ENCODE data around the gene ADAMTSL1. TPM values are rescaled to one million over a fixed set of nuclear protein-coding genes. Genes with fewer than 3 reads are reported as not detected.

Gene ADAMTSL1
- total RNA-seq, 4 donors from 2014 or later, result 0.32 to 2.3 (median 1.3) TPM

- TF ChIP-seq POLR2A (IDR thresholded peaks at IDR 0.05) (no peak), CTCF (IDR thresholded peaks at IDR 0.05) (no peak), POLR2AphosphoS5 (IDR thresholded peaks at IDR 0.05) (no peak), EP300 (IDR thresholded peaks at IDR 0.05) (no peak)
- H3K27ac ChIP-seq, result no peak overlapping the region
- no peak for DNase-seq (ENCODE audit: low spot score in 2 of 2)
- H3K4me1 ChIP-seq, result peaks cover 3% of the 10 kb centered on the region
- no peaks in the 10 kb centered on the region for H3K36me3 ChIP-seq
- WGBS, result 72% methylated on average over 3 of the region's 3 CpGs
- H3K9me3 ChIP-seq, result no peaks in the 10 kb centered on the region
- no peaks in the 10 kb centered on the region for H3K27me3 ChIP-seq
- no peak overlapping the region for H3K4me3 ChIP-seq
Measured at GRCh38 chr9:18848657-18849056, 374.7 kb downstream of the ADAMTSL1 start.

GRCh38 chr9:18849270-18849669 lies 375.3 kb downstream of the ADAMTSL1 start:
- TF ChIP-seq POLR2A (IDR thresholded peaks at IDR 0.05), result no peak
- TF ChIP-seq CTCF (IDR thresholded peaks at IDR 0.05), result no peak
- TF ChIP-seq EP300 (IDR thresholded peaks at IDR 0.05), result no peak
- no peak for TF ChIP-seq POLR2AphosphoS5 (IDR thresholded peaks at IDR 0.05)
- 75% methylated on average over 6 of the region's 6 CpGs for WGBS
- no peak for DNase-seq (ENCODE audit: low spot score in 2 of 2)

GRCh38 chr9:18849890-18850677 lies 376.1 kb downstream of the ADAMTSL1 start:
- H3K36me3 ChIP-seq, result no peaks in the 10 kb centered on the region
- no peaks in the 10 kb centered on the region for H3K27me3 ChIP-seq
- WGBS, result 87% methylated on average over 4 of the region's 4 CpGs
- no peak for DNase-seq (ENCODE audit: low spot score in 2 of 2)
- no peak for TF ChIP-seq CTCF (IDR thresholded peaks at IDR 0.05)
- no peak for TF ChIP-seq EP300 (IDR thresholded peaks at IDR 0.05)
- TF ChIP-seq POLR2A (IDR thresholded peaks at IDR 0.05), result no peak
- no peaks in the 10 kb centered on the region for H3K9me3 ChIP-seq
- H3K4me1 ChIP-seq, result peaks cover 3% of the 10 kb centered on the region
- no peak overlapping the region for H3K4me3 ChIP-seq
- H3K27ac ChIP-seq, result no peak overlapping the region

More at GRCh38 chr9:18849270-18849669, 375.3 kb downstream of the ADAMTSL1 start:
- H3K9me3 ChIP-seq, result no peaks in the 10 kb centered on the region
- no peaks in the 10 kb centered on the region for H3K27me3 ChIP-seq
- peaks cover 3% of the 10 kb centered on the region for H3K4me1 ChIP-seq
- H3K36me3 ChIP-seq, result no peaks in the 10 kb centered on the region
- no peak overlapping the region for H3K27ac ChIP-seq
- no peak overlapping the region for H3K4me3 ChIP-seq

DNA sequence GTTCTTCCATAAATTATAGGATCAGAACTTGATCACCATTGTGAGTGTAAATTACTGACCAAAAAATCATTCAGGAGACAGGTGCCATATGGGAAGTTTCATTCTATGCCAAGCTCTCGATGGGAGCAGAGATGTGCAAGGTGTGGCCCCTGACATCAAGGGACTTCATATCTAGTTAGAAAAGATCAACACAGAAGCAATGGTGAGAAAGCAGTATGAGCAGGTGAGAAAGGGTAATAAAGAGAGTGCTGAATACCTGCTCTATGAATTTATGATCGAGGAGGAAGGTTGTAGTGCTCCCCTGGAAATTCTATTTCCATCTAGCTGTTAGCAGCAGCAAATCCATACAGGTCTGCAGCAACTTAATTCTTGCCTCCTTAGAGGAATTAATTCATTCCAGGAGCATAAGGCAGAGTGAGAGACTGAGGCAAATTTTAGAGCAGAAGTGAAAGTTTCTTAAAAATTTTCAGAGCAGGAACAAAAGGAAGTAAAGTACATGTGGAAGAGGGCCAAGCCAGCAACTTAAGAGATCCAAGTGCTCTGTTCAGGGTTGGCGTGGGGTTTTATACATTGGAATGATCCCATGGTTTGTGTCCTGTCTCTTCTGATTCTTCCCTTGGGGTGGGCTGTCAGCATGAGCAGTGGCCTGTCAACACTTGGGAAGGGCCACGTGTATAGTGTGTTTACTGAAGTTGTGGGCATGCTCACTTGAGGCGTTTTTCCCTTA lies 377.3 kb downstream of the ADAMTSL1 start:
- 68% methylated on average over 5 of the region's 5 CpGs for WGBS
- no peak for DNase-seq (ENCODE audit: low spot score in 2 of 2)
- no peak overlapping the region for H3K27ac ChIP-seq
- no peak overlapping the region for H3K4me3 ChIP-seq
- TF ChIP-seq POLR2A (IDR thresholded peaks at IDR 0.05) (no peak), CTCF (IDR thresholded peaks at IDR 0.05) (no peak), POLR2AphosphoS5 (IDR thresholded peaks at IDR 0.05) (no peak), EP300 (IDR thresholded peaks at IDR 0.05) (no peak)
- H3K27me3 ChIP-seq, result no peaks in the 10 kb centered on the region
- no peaks in the 10 kb centered on the region for H3K9me3 ChIP-seq
- no peaks in the 10 kb centered on the region for H3K36me3 ChIP-seq
- peaks cover 3% of the 10 kb centered on the region for H3K4me1 ChIP-seq

DNA sequence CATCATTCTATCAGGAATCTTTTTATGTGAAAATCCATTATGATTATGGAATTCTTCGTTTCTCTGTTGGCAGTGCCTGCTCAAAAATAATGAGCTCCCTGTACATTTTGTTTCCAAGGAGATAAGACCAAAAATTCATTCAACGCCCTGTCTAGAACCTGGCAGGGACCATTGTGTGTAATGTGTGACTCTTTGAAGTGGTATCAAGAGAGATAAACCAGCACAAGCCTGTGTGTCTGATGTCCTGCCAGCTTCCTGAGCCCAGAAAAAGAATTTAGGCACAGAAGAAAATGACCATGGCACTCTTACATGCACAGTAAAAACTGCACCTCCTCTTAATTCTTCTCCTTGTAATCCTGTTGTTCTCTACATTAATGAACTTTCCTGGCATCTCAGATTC lies 381.7 kb downstream of the ADAMTSL1 start:
- TF ChIP-seq POLR2A (IDR thresholded peaks at IDR 0.05) (no peak), POLR2AphosphoS5 (IDR thresholded peaks at IDR 0.05) (no peak), CTCF (IDR thresholded peaks at IDR 0.05) (no peak), EP300 (IDR thresholded peaks at IDR 0.05) (no peak)
- Histone ChIP-seq H3K27me3 (no peaks in the 10 kb centered on the region), H3K27ac (peak overlapping the region; percentile 15), H3K36me3 (no peaks in the 10 kb centered on the region), H3K9me3 (no peaks in the 10 kb centered on the region), H3K4me1 (no peaks in the 10 kb centered on the region), H3K4me3 (no peak overlapping the region)
- WGBS, result 28% methylated on average over 2 of the region's 2 CpGs
- no peak for DNase-seq (ENCODE audit: low spot score in 2 of 2)

Data from suprapubic skin (tissue), 4 donors.